GM21529 (cell line): ENCODE results near the gene MYL9.

Experiments
- ATAC-seq: cut with Tn5 transposase; IDR thresholded peaks from one replicate; pipeline ENCODE4 v1.9.1; 2021; ENCODE audit not compliant: unreplicated experiment

MYL9 gene

GRCh38 chr20:36525620-36526365, 15.5 kb upstream of the MYL9 start:
- ATAC-seq = no peak

GRCh38 chr20:36526521-36527011, 14.8 kb upstream of the MYL9 start:
- no peak for ATAC-seq

- ATAC-seq = no peak
Measured at GRCh38 chr20:36527331-36528125, 13.8 kb upstream of the MYL9 start.

GRCh38 chr20:36528176-36528874, 13.0 kb upstream of the MYL9 start:
- ATAC-seq = no peak

DNA sequence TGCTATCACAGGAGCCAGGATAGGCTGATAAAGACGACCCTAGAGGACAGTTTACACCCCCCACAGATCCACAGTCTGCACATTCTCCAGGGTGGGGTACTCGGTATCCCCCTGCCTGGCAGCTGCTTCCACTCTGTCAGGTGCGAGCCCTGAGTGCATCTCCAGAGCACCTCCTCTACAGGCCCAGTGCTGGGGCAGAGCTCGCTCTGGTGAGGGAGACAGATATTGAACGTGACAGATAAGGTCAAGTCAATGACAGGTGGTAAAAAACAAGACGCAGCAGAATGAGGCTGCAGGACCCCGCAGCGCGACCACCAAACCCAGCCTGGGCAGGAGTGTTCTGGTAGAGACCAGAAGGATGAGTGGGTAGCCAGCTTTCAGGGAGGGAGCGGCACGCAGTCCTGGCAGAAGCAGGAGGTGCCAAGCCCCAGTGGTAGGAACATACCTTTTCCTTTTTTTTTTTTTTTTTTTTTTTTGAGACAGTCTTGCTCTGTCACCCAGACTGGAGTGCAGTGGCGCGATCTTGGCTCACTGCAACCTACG, 12.4 kb upstream of the MYL9 start:
- no peak for ATAC-seq

DNA sequence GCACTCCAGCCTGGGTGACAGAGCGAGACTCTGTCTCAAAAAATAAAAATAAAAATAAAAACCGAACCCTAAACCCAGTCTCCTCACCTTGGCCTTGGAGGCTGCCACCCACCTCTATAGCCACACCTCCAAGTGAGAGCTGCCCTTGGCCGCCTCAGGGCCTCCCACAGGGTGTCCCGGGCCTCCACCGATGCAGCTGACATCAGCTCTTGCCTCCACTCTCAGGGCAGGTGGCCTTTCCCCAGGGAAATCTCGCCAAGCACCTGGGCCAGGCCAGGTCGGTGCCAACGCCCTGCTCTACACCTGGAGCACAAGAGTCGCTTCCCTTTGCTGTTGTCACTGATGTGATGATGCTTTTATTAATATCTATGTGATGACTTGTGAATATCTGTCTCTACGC, 8.9 kb upstream of the MYL9 start:
- no peak for ATAC-seq

GRCh38 chr20:36532822-36533221, 8.5 kb upstream of the MYL9 start:
- ATAC-seq = no peak

DNA sequence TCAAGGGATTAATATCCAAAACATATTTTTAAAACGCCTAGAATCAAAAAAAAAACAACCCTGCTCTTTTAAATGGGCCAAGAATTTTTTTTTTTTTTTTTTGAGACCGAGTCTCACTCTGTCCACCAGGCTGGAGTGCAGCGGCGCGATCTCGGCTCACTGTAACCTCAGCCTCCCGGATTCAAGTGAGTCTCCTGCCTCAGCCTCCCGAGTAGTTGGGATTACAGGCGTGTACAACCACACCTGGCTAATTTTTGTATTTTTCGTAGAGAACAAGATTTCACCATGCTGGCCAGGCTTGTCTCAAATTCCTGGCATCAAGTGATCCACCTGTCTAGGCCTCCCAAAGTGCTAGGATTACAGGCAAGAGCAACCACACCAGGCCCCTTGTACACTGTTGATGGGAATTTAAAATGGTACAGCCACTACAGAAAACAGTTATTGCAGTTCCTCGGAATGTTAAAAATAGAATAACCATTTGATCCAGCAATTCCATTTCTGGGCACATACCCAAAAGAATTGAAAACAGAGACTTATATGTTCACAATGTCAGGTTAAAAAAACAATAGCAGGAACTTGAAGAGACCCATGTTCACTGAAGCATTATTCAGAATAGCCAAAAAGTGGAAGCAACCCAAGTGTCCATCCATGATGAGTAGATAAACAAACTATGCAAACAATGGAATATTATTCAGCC, 3.1 kb upstream of the MYL9 start:
- no peak for ATAC-seq

DNA sequence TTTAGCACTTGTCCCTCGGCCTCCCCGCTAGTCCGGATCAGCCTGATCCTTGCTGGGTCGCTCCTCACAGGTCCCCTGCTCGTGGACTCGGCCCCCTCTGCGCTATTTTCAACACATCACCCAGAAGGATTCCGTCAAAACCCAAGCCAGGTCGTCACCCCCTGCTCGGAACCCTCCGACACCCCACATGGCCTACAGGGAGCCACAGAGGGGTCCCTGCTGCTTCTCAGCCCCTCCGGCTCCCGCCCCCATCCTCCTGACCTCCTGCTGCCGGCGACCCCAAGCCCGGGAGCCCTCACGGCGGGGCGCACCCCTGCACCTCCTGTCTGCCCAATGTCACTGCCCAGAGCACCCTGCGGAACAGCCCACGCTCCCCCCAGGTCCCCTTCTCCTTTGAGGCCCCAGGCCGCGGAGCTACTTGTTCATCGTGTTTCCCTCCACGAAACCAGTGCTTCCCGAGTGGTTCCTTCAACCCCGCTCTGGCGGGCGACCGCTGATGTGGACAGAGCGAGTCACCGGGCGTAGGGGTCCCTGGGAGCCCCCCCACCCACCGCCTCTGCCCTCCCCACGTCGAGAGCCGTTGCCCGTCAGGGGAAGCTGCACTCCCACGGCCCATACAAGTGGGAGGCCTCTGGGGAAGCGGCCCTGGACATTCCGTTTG, 638 bp upstream of the MYL9 start:
- no peak for ATAC-seq

GRCh38 chr20:36541768-36542488, 609 bp downstream of the MYL9 start:
- no peak for ATAC-seq

DNA sequence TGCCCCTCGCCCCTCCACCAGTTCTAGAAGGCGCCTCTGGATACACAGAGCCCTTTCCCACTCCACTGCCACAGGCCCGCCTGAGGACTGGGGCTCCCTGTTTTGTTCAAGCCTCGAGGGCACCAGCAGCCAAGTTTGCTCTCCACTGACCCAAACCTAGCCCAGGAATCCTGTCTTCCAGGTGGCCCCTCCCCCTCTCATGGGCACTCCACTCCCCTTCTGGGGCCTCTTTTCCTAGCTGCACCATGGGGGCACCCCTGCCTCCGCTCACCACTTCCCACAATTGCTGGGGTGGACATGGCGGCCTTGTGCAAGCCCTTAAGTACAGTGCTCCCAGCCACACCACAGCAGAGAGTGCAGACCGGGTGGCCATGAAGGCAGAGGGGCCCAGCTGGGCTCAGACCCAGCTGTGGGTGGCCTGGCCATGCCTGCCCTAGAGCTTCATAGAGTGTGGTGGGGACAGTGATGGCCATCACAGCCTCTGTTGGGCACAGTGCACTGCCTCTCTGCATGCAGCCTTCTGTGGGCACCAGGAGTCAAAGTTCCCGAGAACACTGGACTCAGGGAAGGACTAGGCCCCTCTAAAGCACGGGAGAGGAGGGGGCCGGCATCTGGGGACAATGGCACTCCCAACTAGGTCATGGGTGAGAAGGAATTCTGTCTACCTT, 1.3 kb downstream of the MYL9 start:
- no peak for ATAC-seq

DNA sequence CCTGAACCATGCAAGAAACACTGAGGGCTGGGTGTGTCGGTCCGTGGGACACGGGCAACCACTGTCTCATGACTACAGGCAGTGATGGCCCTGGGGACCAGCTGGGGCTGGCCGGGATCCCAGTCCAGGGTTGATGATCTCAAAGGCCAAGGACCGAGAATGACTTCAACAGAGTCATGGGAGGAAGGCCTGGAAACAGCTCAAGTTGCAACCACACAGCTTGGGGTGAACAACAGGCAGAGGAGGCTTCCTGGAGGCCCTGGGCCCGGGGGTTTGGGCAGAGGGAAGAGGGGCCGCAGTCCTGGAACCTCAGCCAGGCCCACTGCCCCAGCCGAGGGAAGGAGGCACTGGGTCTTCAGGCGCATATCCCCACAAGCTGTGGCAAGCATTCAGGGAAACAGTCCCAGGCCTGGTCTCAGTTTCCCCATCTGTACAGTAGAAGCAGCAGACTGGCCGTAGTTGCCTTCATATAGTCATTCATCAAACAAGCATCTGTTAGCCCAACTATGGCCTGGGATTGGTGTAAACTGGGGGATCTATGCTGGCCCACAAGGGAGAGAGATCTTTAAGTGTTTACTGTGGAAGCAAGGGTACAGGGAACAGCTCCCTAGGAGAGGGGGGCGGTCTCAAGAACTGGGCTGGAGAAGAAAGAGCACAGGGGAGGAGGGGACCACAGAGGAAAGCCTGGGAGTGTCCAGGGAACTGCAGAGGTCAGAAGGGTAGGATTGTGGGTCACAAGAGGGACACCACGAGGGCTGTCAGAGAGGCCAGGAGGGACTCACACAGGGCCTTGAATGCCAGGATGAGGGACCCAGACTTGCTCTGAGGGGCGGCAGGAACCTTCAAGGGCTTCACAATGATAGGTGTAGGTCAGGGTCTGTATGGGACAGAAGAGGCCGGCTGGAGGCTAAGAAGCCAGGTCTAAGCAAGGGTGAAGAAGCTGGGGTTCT, 2.1 kb downstream of the MYL9 start:
- ATAC-seq = no peak

DNA sequence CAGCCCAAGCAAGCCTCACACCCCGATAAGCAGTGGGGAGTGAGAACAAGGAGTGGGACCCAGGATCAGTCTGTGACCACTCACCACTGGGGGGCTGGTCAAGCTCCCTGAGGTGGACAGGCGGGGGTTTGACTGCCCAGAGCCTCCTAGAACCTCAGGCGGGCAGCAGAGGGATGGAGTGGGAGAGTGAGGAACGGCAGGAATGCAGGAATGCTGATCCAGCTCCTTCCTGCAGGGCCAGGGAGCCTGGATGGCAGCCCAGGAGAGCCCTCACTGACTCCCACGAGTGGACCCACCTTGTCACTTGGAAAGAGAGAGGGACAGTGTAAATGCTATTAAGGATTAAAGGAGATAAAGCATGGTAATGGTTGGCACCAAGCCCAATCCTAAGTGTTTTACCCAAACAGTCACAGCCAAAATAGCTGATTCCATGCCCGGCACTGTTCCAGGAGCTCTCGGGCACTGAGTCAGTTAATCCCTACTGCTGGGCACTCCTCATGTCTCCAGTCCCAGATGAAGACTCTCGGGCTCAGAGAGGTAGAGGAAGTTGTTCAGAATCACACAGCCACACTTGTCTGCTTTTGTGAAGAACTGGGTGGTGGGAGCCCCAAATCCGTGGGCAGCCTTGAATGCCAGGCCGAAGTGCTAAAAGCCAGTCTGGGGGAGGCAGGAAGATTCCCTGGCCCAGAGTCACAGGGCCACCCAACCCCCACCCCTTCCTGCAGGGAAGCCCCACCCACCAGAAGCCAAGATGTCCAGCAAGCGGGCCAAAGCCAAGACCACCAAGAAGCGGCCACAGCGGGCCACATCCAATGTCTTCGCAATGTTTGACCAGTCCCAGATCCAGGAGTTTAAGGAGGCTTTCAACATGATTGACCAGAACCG, 3.1 kb downstream of the MYL9 start:
- ATAC-seq = no peak

- no peak for ATAC-seq
Measured at GRCh38 chr20:36546111-36546736, 4.9 kb downstream of the MYL9 start.

DNA sequence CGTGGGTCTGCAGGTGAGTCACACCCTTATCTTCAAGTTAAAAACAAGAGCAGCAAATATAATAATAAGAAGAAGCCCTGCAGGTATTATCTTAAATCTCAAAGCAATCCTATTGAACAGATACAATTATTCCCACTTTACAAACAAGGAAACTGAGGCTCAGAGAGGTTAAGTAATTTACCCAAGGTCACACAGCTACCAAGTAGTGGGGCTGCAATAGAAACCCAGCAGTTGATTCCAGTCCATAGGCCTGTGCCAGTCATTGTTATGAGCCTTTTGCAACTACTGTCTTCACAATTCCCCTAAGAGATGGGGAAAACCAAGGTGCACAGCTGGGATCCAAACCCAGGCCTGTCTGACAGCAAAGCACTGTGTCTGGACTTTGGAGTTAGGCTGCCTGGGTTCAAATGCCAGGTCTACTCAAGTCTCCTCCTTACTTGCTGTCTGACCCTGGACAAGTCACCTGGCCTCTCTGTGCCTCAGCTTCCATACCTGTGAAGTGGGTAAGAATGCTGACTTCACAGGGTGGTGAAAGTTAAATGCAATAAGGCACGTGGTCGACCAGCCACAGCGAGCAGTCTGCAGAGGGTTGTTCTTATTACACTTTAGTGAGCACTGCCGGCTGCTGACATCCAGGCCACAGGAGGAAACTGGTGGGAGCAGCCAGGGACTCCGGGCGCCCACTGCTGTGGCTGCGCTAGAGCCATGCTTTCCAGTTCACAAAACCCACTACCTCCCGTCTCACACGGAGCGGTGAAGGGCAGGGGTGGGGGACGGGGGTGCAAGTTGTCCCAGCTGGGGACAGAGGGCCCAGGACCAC, 6.1 kb downstream of the MYL9 start:
- no peak for ATAC-seq

DNA sequence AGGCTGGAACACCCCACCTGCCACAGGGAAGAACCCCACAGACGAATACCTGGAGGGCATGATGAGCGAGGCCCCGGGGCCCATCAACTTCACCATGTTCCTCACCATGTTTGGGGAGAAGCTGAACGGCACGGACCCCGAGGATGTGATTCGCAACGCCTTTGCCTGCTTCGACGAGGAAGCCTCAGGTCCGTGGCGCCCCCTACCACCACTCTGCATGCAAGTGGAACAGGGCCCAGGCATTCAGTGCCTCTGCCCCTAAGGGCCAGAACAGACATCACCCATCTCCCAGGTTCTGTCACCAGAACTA, 6.6 kb downstream of the MYL9 start:
- ATAC-seq = no peak
